NCI-H1092 (cell line): ENCODE measurements around the gene DRG2.

ENCODE experiments used
- DNase-seq: peaks from one replicate; lab custom pipeline; 2025; lab: John Stamatoyannopoulos, UW

The DRG2 gene

DNA sequence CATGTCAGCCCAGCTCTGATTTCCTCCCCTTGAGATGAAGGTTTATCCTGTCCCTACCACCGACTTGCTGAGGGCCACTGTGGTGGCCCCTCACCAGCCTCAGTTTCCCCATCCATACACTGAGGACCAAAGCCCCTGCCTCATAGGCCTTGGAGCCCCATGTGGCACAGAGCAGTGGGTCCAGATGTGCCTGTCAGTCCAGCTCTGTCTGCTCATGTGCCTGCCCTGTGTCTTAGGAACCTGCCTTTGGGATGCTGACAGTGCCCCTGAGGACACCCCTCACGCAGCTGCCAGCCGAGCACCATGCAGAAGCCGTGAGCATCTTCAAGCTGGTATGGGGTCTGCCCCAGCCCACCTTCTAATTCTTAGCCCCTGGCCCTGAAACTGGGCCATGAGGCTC is 56.5 kb downstream of the DRG2 start:
- no peak for DNase-seq

DNA sequence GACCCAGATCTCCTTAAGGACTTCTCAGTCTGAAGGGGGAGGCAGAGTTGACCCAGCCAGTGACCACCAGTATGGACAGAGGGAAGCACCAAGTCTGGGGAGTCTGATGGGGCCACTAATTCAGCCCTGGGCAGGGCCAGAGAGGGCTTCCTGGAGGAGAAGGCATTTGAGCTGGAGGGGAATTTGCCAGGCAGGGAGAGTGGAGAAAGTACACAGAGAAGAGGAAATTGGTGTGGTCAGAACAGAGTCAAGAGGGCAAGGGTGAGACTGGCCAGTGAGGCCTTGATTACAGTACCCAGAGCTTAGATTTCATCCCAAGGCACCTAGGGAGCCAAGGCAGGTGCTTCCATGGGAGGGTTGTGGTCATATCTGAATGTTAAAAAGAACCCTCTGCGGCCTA is 57.1 kb downstream of the DRG2 start:
- no peak for DNase-seq

DNA sequence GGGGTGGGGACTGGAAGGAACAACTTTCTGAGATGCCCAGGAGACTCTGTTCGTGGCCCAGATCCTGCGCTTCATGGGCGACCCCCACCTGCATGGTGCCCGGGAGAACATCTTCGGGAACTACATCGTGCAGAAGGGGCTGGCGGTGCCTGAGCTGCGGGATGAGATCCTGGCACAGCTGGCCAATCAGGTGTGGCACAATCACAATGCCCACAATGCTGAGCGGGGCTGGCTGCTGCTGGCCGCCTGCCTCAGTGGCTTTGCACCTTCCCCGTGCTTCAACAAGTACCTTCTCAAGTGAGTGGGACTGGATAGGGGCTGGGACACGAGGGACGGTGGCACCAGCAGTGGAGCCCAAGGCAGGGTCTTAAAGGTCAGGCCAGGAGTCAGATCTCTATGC is 58.1 kb downstream of the DRG2 start:
- no peak for DNase-seq

DNA sequence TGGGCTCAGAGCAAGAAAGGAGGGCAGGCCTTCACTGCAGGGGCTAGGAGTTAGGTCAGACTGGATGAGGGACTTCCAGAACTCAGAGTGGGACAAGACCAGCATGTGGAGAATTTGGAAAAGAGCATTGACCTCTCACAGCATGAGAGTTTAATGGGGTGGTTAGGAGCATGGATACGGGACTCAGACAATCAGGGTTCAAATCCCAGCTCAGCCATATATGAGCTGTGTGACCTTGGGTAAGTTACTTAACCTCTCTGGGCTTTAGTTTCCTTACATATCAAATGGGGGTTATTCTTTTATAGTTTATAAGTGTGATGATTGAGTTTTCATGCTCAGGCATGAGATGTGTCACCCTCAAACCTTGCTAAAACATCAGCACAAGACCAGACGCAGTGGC is 58.5 kb downstream of the DRG2 start:
- no peak for DNase-seq

GRCh38 chr17:18146980-18147379 is 59.2 kb downstream of the DRG2 start:
- DNase-seq, result no peak

DNA sequence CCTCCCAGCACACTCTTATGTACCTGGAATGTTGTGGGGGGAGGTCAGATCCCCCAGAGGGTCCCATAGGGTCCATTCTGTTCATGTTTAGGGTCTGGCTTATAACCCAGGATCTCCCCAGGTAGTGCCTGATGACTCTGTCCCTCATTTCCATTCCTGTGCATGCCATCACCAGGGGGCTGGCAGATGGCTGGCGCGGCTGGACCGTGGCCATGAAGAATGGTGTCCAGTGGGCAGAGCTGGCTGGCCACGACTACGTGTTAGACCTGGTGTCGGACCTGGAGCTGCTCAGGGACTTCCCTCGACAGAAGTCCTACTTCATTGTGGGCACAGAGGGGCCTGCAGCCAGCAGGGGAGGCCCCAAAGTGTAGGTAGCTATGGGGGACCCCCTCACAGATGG is 60.8 kb downstream of the DRG2 start:
- DNase-seq, result no peak

DNA sequence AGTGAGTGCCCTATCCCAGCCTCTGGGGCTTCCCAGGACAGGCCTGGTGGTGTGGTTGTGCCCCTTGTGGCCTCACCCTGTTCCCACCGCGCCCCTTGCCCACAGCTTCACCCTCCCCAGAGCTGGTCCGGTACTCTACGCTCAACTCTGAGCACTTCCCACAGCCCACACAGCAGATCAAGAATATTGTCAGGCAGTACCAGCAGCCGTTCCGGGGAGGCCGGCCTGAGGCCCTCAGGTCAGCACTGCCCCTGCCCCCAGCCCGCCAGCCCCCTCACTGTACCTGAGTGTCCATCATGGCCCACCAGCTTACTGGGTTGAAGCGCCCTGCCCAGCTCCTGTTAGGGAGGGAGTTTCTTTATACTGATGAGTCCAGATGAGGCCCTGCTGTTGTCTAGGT is 63.5 kb downstream of the DRG2 start:
- DNase-seq, result no peak

- no peak for DNase-seq
Observed at GRCh38 chr17:18155179-18155578, 67.4 kb downstream of the DRG2 start.

- DNase-seq, result no peak
Observed at GRCh38 chr17:18156171-18156975, 68.6 kb downstream of the DRG2 start.

GRCh38 chr17:18156976-18157280 is 69.2 kb downstream of the DRG2 start:
- no peak for DNase-seq
